ENCODE results near the gene ZP3. TPM values are rescaled to one million over a fixed set of nuclear protein-coding genes. Genes with fewer than 3 reads are reported as not detected.

The ZP3 gene
- total RNA-seq, 1 experiment from 2014 or later: 14.2 TPM

- no peak overlapping the region for H3K27ac ChIP-seq
- no peaks in the 10 kb centered on the region for H3K9me3 ChIP-seq (ENCODE audit: insufficient read depth, low read depth)
- H3K9me2 ChIP-seq (ENCODE audit: insufficient read depth): no peaks in the 10 kb centered on the region
- no peaks in the 10 kb centered on the region for H3K36me3 ChIP-seq (ENCODE audit: low read depth)
- no peak overlapping the region for H2AFZ ChIP-seq
- BruUV-seq (replicated peaks): no TSS peak
- H4K20me1 ChIP-seq (ENCODE audit: insufficient read depth): no peaks in the 10 kb centered on the region
- no peaks in the 10 kb centered on the region for H3K79me2 ChIP-seq (ENCODE audit: low read depth)
- no peak for DNase-seq
- no peak for TF ChIP-seq EZH2 (IDR thresholded peaks at IDR 0.05; ENCODE audit: low read depth)
- TF ChIP-seq CTCF (conservative IDR thresholded peaks at IDR 0.05): no peak
- no peaks in the 10 kb centered on the region for H3K27me3 ChIP-seq (ENCODE audit: insufficient read depth, low read depth)
- no peak overlapping the region for H3K4me2 ChIP-seq
- POLR2A ChIA-PET (ENCODE audit: unreplicated experiment): no interaction called here
- intact Hi-C loops (cut with micrococcal nuclease; ENCODE audit: unreplicated experiment): no loop called here
- peaks cover 33% of the 10 kb centered on the region for H3F3A ChIP-seq (ENCODE audit: insufficient read depth, low read depth)
- peaks cover 41% of the 10 kb centered on the region for H3K4me1 ChIP-seq (replicated peaks; ENCODE audit: insufficient read depth)
- CTCF ChIA-PET: no interaction called here
- H3K4me3 ChIP-seq: no peak overlapping the region
Observed at GRCh38 chr7:76426246-76426645, 1.5 kb downstream of the ZP3 start.

DNA sequence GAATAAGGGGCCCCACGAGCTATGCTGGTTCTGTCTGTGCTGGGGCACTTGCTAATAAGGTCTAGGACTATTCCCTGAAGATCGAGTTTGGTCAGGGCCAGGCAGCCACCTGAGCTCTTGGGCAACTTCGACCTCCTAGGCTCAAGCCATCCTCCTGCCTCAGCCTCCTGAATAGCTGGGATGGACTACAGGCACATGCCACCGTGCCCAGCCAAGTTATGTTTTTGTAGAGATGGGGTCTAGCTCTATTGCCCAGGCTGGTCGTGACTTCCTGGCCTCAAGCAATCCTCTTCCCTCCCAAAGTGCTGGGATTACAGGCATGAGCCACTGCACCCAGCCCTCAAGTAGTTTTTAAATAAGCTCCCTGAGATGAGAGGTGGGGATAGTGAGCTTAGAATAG is 2.9 kb downstream of the ZP3 start:
- Histone ChIP-seq H3K27ac (no peak overlapping the region), H3F3A (ENCODE audit: insufficient read depth, low read depth) (peaks cover 20% of the 10 kb centered on the region), H2AFZ (no peak overlapping the region), H3K4me3 (no peak overlapping the region), H3K36me3 (ENCODE audit: low read depth) (no peaks in the 10 kb centered on the region), H3K4me2 (no peak overlapping the region), H3K4me1 (replicated peaks; ENCODE audit: insufficient read depth) (peaks cover 29% of the 10 kb centered on the region), H3K79me2 (ENCODE audit: low read depth) (no peaks in the 10 kb centered on the region), H3K9me2 (ENCODE audit: insufficient read depth) (no peaks in the 10 kb centered on the region), H4K20me1 (ENCODE audit: insufficient read depth) (no peaks in the 10 kb centered on the region), H3K27me3 (ENCODE audit: insufficient read depth, low read depth) (no peaks in the 10 kb centered on the region), H3K9me3 (ENCODE audit: insufficient read depth, low read depth) (no peaks in the 10 kb centered on the region)
- no TSS peak for BruUV-seq (replicated peaks)
- CTCF ChIA-PET: no interaction called here
- POLR2A ChIA-PET (ENCODE audit: unreplicated experiment): interaction anchor here (0.6 kb wide), 1 partner anchor 90 kb away, joined by 11 read pairs; no protein-coding TSS in a partner anchor
- no peak for DNase-seq
- TF ChIP-seq EZH2 (IDR thresholded peaks at IDR 0.05; ENCODE audit: low read depth): no peak
- TF ChIP-seq CTCF (conservative IDR thresholded peaks at IDR 0.05): no peak
- intact Hi-C loops (cut with micrococcal nuclease; ENCODE audit: unreplicated experiment): no loop called here

GRCh38 chr7:76428149-76428823 is 3.5 kb downstream of the ZP3 start:
- TF ChIP-seq EZH2 (IDR thresholded peaks at IDR 0.05; ENCODE audit: low read depth): no peak
- TF ChIP-seq CTCF (conservative IDR thresholded peaks at IDR 0.05): no peak
- no peak for DNase-seq
- no peak overlapping the region for H2AFZ ChIP-seq
- peaks cover 16% of the 10 kb centered on the region for H3F3A ChIP-seq (ENCODE audit: insufficient read depth, low read depth)
- no peaks in the 10 kb centered on the region for H3K9me2 ChIP-seq (ENCODE audit: insufficient read depth)
- H3K27ac ChIP-seq: no peak overlapping the region
- H3K79me2 ChIP-seq (ENCODE audit: low read depth): no peaks in the 10 kb centered on the region
- no peaks in the 10 kb centered on the region for H4K20me1 ChIP-seq (ENCODE audit: insufficient read depth)
- intact Hi-C loops (cut with micrococcal nuclease; ENCODE audit: unreplicated experiment): no loop called here
- H3K4me2 ChIP-seq: no peak overlapping the region
- POLR2A ChIA-PET (ENCODE audit: unreplicated experiment): no interaction called here
- no TSS peak for BruUV-seq (replicated peaks)
- CTCF ChIA-PET: interaction anchor here (0.6 kb wide), 1 partner anchor 44 kb away, joined by 3 read pairs; no protein-coding TSS in a partner anchor
- no peaks in the 10 kb centered on the region for H3K27me3 ChIP-seq (ENCODE audit: insufficient read depth, low read depth)
- H3K4me3 ChIP-seq: no peak overlapping the region
- no peaks in the 10 kb centered on the region for H3K36me3 ChIP-seq (ENCODE audit: low read depth)
- H3K4me1 ChIP-seq (replicated peaks; ENCODE audit: insufficient read depth): peaks cover 23% of the 10 kb centered on the region
- H3K9me3 ChIP-seq (ENCODE audit: insufficient read depth, low read depth): no peaks in the 10 kb centered on the region

All from PC-9 (cell line).